ENCODE measurements around the gene LCN9. TPM values are rescaled to one million over a fixed set of nuclear protein-coding genes. Genes with fewer than 3 reads are reported as not detected.
"Not testable (repeated sequence)": the region's sequence is repeated elsewhere in the genome, so short reads cannot be mapped to it uniquely, and the experiment has no call there.

LCN9 gene
- total RNA-seq, 1 donor from 2014 or later: not detected

DNA sequence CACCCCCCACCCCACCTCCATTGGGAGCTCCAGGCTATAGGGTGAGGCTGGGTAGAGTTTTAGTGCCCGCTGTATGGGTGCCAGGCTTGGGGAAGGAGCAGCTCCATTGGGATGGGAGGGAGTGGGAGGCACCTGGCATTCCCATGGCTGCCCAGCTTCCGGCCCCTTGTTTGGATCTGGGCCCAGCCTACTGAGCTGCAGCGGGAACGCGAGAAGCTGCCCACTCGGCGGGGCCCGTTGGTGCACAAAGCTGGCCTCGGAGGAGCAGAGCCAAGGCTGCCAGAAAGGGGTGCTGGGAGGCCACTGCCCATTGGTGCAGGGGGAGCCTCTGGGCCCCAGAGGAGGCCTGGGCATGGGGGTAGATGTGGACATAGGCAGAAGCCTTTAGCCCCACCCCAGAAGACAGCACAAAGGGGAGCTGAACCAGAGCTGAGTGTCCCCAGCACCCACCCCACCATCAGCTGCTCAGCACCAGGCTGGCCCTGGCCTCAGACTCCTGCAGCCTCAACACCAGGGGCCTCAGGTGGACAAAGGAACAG is 4.4 kb downstream of the LCN9 start:
- no peak for DNase-seq (ENCODE audit: extremely low spot score in 2 of 2)
- no peak overlapping the region for H3K4me3 ChIP-seq
- no peaks in the 10 kb centered on the region for H3K9me3 ChIP-seq
- TF ChIP-seq POLR2AphosphoS5 (IDR thresholded peaks at IDR 0.05; ENCODE audit: insufficient read depth in 1 of 2, low read depth in 1 of 2) (no peak), POLR2A (IDR thresholded peaks at IDR 0.05) (no peak)
- TF ChIP-seq, protein P1, sequence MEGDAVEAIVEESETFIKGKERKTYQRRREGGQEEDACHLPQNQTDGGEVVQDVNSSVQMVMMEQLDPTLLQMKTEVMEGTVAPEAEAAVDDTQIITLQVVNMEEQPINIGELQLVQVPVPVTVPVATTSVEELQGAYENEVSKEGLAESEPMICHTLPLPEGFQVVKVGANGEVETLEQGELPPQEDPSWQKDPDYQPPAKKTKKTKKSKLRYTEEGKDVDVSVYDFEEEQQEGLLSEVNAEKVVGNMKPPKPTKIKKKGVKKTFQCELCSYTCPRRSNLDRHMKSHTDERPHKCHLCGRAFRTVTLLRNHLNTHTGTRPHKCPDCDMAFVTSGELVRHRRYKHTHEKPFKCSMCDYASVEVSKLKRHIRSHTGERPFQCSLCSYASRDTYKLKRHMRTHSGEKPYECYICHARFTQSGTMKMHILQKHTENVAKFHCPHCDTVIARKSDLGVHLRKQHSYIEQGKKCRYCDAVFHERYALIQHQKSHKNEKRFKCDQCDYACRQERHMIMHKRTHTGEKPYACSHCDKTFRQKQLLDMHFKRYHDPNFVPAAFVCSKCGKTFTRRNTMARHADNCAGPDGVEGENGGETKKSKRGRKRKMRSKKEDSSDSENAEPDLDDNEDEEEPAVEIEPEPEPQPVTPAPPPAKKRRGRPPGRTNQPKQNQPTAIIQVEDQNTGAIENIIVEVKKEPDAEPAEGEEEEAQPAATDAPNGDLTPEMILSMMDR (IDR thresholded peaks at IDR 0.05): no peak
- H3K27me3 ChIP-seq: no peaks in the 10 kb centered on the region
- H3K4me1 ChIP-seq: no peaks in the 10 kb centered on the region
- no peak overlapping the region for H3K27ac ChIP-seq
- H3K36me3 ChIP-seq: no peaks in the 10 kb centered on the region
- intact Hi-C loops (cut with DNase I): no loop called here

DNA sequence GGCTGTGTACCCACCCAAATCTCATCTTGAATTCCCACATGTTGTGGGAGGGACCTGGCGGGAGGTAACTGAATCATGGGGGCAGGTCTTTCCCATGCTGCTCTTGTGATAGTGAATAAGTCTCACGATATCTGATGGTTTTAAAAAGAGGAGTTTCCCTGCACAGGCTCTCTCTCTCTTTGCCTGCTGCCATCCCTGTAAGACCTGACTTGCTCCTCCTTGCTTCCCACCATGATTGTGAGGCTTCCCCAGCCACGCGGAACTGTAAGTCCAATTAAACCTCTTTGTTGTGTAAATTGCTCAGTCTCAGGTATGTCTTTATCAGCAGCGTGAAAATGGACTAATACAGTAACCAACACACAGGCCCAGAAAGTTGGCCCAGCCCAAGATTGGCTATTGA is 5.9 kb downstream of the LCN9 start:
- not testable (repeated sequence) for DNase-seq (ENCODE audit: extremely low spot score in 2 of 2); H3K27ac ChIP-seq

GRCh38 chr9:135669616-135670285 is 6.6 kb downstream of the LCN9 start:
- TF ChIP-seq, protein P1 (IDR thresholded peaks at IDR 0.05): no peak
- TF ChIP-seq POLR2AphosphoS5 (IDR thresholded peaks at IDR 0.05; ENCODE audit: insufficient read depth in 1 of 2, low read depth in 1 of 2): no peak
- no peak for TF ChIP-seq POLR2A (IDR thresholded peaks at IDR 0.05)
- Histone ChIP-seq H3K27ac (no peak overlapping the region), H3K27me3 (no peaks in the 10 kb centered on the region), H3K4me3 (no peak overlapping the region), H3K4me1 (no peaks in the 10 kb centered on the region), H3K9me3 (no peaks in the 10 kb centered on the region), H3K36me3 (no peaks in the 10 kb centered on the region)
- intact Hi-C loops (cut with DNase I): no loop called here
- no peak for DNase-seq (ENCODE audit: extremely low spot score in 2 of 2)

More for the DNA sequence above, 5.9 kb downstream of the LCN9 start:
- H3K36me3 ChIP-seq; H3K4me3 ChIP-seq; H3K9me3 ChIP-seq; H3K4me1 ChIP-seq; intact Hi-C loops (cut with DNase I); H3K27me3 ChIP-seq: not testable (repeated sequence)

DNA sequence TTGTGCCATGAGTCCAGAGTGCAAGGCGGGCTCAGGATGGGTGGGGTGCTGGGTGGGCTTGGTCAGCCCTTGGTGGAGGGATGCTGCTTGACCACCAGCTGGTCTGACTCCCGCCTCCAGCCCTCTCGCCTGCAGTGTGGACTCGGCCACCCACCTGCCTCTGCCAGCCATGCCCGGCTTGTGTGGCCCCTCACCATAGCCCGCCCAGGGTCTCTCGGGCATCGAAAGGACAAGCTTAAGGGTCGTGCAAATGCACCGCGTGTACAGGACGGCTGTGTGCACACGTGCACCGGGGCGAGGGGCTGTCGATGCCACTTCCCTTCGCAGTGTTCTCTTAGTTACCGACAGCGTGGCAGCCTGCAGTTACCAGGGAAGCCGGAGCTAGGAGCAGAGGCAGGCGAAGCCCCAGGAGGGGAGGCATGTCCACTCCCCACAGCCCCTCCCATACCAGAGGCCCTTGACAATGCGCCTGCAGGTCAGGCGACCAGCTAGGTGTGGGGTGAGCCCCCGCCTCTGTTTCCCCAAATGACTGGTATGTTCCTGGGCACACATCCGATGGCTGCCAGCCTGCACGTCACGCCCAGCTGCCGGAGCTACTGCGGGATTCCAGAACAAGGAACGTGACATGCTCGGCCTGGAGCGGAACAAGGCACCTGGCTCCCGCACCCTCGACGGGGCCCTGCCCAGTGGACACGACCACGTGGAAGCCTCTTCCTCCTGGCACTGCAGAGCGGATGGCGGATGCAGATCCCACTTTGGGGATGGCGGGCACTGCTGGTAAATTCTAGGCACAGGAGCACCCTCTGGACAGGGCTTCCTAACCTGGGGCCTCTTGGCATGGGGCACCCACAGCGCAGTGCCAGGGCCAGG is 7.8 kb downstream of the LCN9 start:
- no peaks in the 10 kb centered on the region for H3K9me3 ChIP-seq
- DNase-seq (ENCODE audit: extremely low spot score in 2 of 2): no peak

DNA sequence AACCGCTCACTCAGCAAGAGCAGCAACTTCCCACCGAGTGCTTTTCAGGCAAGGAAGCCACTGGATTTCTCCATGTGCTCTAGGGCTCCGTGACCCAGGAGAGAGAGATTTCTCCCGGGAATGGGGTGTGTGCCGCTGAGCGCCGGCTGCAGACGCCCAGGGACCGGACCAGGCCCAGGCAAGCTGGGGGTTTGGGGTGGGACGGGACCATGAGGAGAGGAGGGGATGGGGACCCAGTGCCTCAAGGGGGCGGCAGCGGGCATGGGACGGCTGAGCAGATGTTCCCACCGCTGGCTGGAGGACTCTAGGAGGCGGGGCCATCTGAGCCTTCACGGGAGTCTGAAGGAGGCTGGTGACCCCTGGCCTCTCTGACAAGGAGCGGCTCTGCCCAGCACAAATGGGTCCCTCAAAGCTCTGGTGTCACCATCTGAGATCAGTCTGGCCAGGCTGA is 8.5 kb downstream of the LCN9 start:
- Histone ChIP-seq H3K4me3 (no peak overlapping the region), H3K27me3 (no peaks in the 10 kb centered on the region), H3K9me3 (no peaks in the 10 kb centered on the region), H3K27ac (no peak overlapping the region), H3K4me1 (no peaks in the 10 kb centered on the region), H3K36me3 (no peaks in the 10 kb centered on the region)
- intact Hi-C loops (cut with DNase I): no loop called here
- TF ChIP-seq, protein P1 (IDR thresholded peaks at IDR 0.05): no peak
- no peak for TF ChIP-seq POLR2A (IDR thresholded peaks at IDR 0.05)
- TF ChIP-seq POLR2AphosphoS5 (IDR thresholded peaks at IDR 0.05; ENCODE audit: insufficient read depth in 1 of 2, low read depth in 1 of 2): no peak
- DNase-seq (ENCODE audit: extremely low spot score in 2 of 2): no peak

More for the DNA sequence above, 7.8 kb downstream of the LCN9 start:
- no peaks in the 10 kb centered on the region for H3K36me3 ChIP-seq
- H3K4me1 ChIP-seq: no peaks in the 10 kb centered on the region
- H3K4me3 ChIP-seq: no peak overlapping the region
- H3K27ac ChIP-seq: no peak overlapping the region
- intact Hi-C loops (cut with DNase I): no loop called here
- H3K27me3 ChIP-seq: no peaks in the 10 kb centered on the region
- TF ChIP-seq POLR2AphosphoS5 (IDR thresholded peaks at IDR 0.05; ENCODE audit: insufficient read depth in 1 of 2, low read depth in 1 of 2) (no peak), POLR2A (IDR thresholded peaks at IDR 0.05) (no peak)
- TF ChIP-seq, protein P1 (IDR thresholded peaks at IDR 0.05): no peak

DNA sequence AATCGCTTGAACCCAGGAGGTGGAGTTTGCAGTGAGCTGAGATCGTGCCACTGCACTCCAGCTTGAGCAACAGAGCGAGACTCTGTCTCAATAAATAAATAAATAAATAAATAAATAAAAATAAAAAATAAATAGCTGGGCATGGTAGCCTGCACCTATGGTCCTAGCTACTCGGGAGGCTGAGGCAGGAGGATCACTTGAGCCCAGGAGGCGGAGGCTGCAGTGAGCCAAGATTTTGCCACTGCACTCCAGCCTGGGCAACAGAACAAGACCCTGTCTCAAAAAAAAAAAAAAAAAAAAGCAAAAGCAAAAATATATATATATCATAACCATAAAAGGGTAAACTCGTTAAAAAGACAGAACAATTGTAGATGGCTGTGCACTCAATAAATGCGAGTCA is 9.7 kb downstream of the LCN9 start:
- intact Hi-C loops (cut with DNase I); H3K27me3 ChIP-seq; H3K36me3 ChIP-seq; H3K9me3 ChIP-seq; H3K27ac ChIP-seq; H3K4me1 ChIP-seq; DNase-seq (ENCODE audit: extremely low spot score in 2 of 2); H3K4me3 ChIP-seq: not testable (repeated sequence)

Measured in vagina (tissue), 2 donors.